WTC11 (cell line): ENCODE measurements around the gene MCUR1. TPM values are rescaled to one million over a fixed set of nuclear protein-coding genes. Genes with fewer than 3 reads are reported as not detected.
"Not testable (repeated sequence)": the region's sequence is repeated elsewhere in the genome, so short reads cannot be mapped to it uniquely, and the experiment has no call there.

Source experiments
- ATAC-seq: fragments of 200-7000 bp; cut with Tn5 transposase; 2 replicates; pipeline ENCODE4 v1.10.0; 2021; ENCODE audit warnings: mild to moderate bottlenecking, moderate library complexity
- CTCF ChIA-PET: fragments of 300-600 bp; sonication (Branson Sonifier 250); formaldehyde crosslinking; loops from one replicate; lab custom pipeline; 2021; ENCODE audit warnings: antibody characterized with exemption; lab: Charles Lee
- POLR2A ChIA-PET: fragments of 350-600 bp; sonication (Branson Sonifier 250); formaldehyde crosslinking; loops from one replicate; lab custom pipeline; 2021; ENCODE audit warnings: antibody characterized with exemption; lab: Charles Lee
- DNase-seq: peaks from one replicate; pipeline ENCODE4 v3.0.0; 2021; ENCODE audit warnings: low spot score
- H3K27ac Mint-ChIP-seq: 2 replicates; pipeline ENCODE4 v1.8.0; 2021; ENCODE audit warnings: mixed read lengths
- H3K27me3 Mint-ChIP-seq: 2 replicates; pipeline ENCODE4 v1.8.0; 2021; ENCODE audit warnings: low read depth, mild to moderate bottlenecking, moderate library complexity, mixed read lengths
- H3K36me3 Mint-ChIP-seq: 2 replicates; pipeline ENCODE4 v1.8.0; 2021; ENCODE audit warnings: mixed read lengths
- H3K4me1 Mint-ChIP-seq: 2 replicates; pipeline ENCODE4 v1.8.0; 2022; ENCODE audit warnings: mixed read lengths
- H3K4me3 Mint-ChIP-seq: 2 replicates; pipeline ENCODE4 v1.8.0; 2021; ENCODE audit warnings: mild to moderate bottlenecking, moderate library complexity, mixed read lengths
- H3K9me3 Mint-ChIP-seq: 2 replicates; pipeline ENCODE4 v1.8.0; 2021; ENCODE audit warnings: mixed read lengths
- ERG ChIP-seq: fragments of 250-450 bp; sonication (Bioruptor Pico); IDR thresholded peaks from 2 replicates; pipeline ENCODE4 v1.8.0; 2021; ENCODE audit warnings: mild to moderate bottlenecking
- ETV6 ChIP-seq: sonication (generic); formaldehyde crosslinking; IDR thresholded peaks from 2 replicates; pipeline ENCODE4 v1.8.1; 2022; ENCODE audit warnings: mild to moderate bottlenecking, missing genetic modification reagents
- GRHL2 ChIP-seq: fragments of 250-450 bp; sonication (Bioruptor Pico); IDR thresholded peaks from 2 replicates; pipeline ENCODE4 v1.8.0; 2022; ENCODE audit warnings: mild to moderate bottlenecking, moderate library complexity; ENCODE audit not compliant: insufficient replicate concordance, severe bottlenecking
- MAX ChIP-seq: sonication (generic); formaldehyde crosslinking; IDR thresholded peaks from 2 replicates; pipeline ENCODE4 v1.8.0; 2022; ENCODE audit warnings: mild to moderate bottlenecking, missing genetic modification reagents
- NR2C2 ChIP-seq: sonication (generic); formaldehyde crosslinking; IDR thresholded peaks from 2 replicates; pipeline ENCODE4 v1.8.0; 2022; ENCODE audit warnings: mild to moderate bottlenecking, missing genetic modification reagents
- RELA ChIP-seq: sonication (generic); formaldehyde crosslinking; IDR thresholded peaks from 2 replicates; pipeline ENCODE4 v1.8.1; 2022; ENCODE audit warnings: missing genetic modification reagents, mild to moderate bottlenecking, borderline replicate concordance
- SMAD4 ChIP-seq: sonication (generic); formaldehyde crosslinking; IDR thresholded peaks from 2 replicates; pipeline ENCODE4 v1.8.0; 2022; ENCODE audit warnings: mild to moderate bottlenecking, missing genetic modification reagents
- SP1 ChIP-seq: sonication (generic); formaldehyde crosslinking; conservative IDR thresholded peaks from 2 replicates; pipeline ENCODE4 v1.8.1; 2022; ENCODE audit warnings: missing genetic modification reagents
- TCF7 ChIP-seq: sonication (generic); formaldehyde crosslinking; IDR thresholded peaks from 2 replicates; pipeline ENCODE4 v1.8.0; 2022; ENCODE audit warnings: mild to moderate bottlenecking, low read depth, missing genetic modification reagents, moderate library complexity
- TP53 ChIP-seq: sonication (generic); formaldehyde crosslinking; IDR thresholded peaks from 2 replicates; pipeline ENCODE4 v1.8.1; 2023; ENCODE audit warnings: mild to moderate bottlenecking, missing genetic modification reagents
- USF2 ChIP-seq: sonication (generic); formaldehyde crosslinking; IDR thresholded peaks from 2 replicates; pipeline ENCODE4 v1.8.1; 2023; ENCODE audit warnings: mild to moderate bottlenecking, missing genetic modification reagents, moderate library complexity
- ZNF425 ChIP-seq: fragments of 250-450 bp; sonication (Bioruptor Pico); conservative IDR thresholded peaks from 2 replicates; pipeline ENCODE4 v1.9.0; 2021; ENCODE audit warnings: mild to moderate bottlenecking
- total RNA-seq: library from RNA; stranded (reverse); gene quantifications from 3 replicates; pipeline ENCODE4 v1.2.3, GENCODE V29; 2021
- TF ChIP-seq, protein P1 (sequence below): sonication (generic); formaldehyde crosslinking; IDR thresholded peaks from 2 replicates; pipeline ENCODE4 v1.8.0; 2022; ENCODE audit warnings: mild to moderate bottlenecking, missing genetic modification reagents
- TF ChIP-seq, protein P2 (sequence below): fragments of 250-450 bp; sonication (Bioruptor Pico); IDR thresholded peaks from 2 replicates; pipeline ENCODE4 v1.9.0; 2021; ENCODE audit warnings: mild to moderate bottlenecking
- TF ChIP-seq, protein P3 (sequence below): sonication (generic); formaldehyde crosslinking; IDR thresholded peaks from 2 replicates; pipeline ENCODE4 v1.8.1; 2023; ENCODE audit warnings: mild to moderate bottlenecking, missing genetic modification reagents
- TF ChIP-seq, protein P4 (sequence below): sonication (generic); formaldehyde crosslinking; IDR thresholded peaks from 2 replicates; pipeline ENCODE4 v1.8.0; 2022; ENCODE audit warnings: mild to moderate bottlenecking, missing genetic modification reagents

The MCUR1 gene
- total RNA-seq, 1 experiment from 2014 or later: 28.1 TPM

DNA sequence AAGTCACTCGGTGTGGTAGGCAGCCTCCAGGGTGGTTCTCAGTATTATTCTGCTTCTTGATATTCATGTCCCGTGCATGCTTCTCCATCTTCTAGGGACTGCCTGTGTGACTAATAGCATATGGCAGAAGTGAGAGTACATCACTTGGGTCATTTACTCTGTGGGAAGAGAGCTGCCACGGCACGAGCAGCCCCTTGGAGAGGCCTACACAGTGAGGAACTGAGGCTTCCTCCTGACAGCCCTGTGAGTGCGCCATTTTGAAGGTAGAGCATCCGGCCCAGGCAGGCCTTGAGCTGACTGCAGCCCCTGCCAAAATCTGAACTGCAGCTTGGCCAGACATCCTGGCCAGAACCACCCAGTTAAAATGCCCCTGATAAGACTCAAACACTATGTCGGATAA is 17.3 kb upstream of the MCUR1 start:
- ChIA-PET POLR2A (no interaction called here), CTCF (no interaction called here)
- TF ChIP-seq, protein P1, sequence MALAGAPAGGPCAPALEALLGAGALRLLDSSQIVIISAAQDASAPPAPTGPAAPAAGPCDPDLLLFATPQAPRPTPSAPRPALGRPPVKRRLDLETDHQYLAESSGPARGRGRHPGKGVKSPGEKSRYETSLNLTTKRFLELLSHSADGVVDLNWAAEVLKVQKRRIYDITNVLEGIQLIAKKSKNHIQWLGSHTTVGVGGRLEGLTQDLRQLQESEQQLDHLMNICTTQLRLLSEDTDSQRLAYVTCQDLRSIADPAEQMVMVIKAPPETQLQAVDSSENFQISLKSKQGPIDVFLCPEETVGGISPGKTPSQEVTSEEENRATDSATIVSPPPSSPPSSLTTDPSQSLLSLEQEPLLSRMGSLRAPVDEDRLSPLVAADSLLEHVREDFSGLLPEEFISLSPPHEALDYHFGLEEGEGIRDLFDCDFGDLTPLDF: no peak
- TF ChIP-seq NR2C2 (no peak), GRHL2 (CRISPR knock-in tag) (no peak), SMAD4 (CRISPR knock-in tag) (no peak), SP1 (CRISPR knock-in tag) (no peak), ETV6 (CRISPR knock-in tag) (no peak), USF2 (CRISPR knock-in tag) (no peak), RELA (CRISPR knock-in tag) (no peak), TP53 (CRISPR knock-in tag) (no peak), MAX (CRISPR knock-in tag) (no peak), ZNF425 (CRISPR knock-in tag) (no peak)
- TF ChIP-seq, protein P2, sequence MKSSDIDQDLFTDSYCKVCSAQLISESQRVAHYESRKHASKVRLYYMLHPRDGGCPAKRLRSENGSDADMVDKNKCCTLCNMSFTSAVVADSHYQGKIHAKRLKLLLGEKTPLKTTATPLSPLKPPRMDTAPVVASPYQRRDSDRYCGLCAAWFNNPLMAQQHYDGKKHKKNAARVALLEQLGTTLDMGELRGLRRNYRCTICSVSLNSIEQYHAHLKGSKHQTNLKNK (CRISPR knock-in tag): no peak
- TF ChIP-seq, all 79 proteins: peak for 0
- Mint-ChIP-seq H3K27me3 (peaks cover 4% of the 10 kb centered on the region), H3K9me3 (peaks cover 38% of the 10 kb centered on the region), H3K27ac (no peak overlapping the region), H3K4me3 (no peak overlapping the region), H3K36me3 (peaks cover 13% of the 10 kb centered on the region), H3K4me1 (0 out of 2 replicates have a peak, but pooled peaks cover 3% of the 10 kb centered on the region)
- ATAC-seq: no peak
- no peak for DNase-seq

- ChIA-PET CTCF (no interaction called here), POLR2A (no interaction called here)
- no peak overlapping the region for H3K4me3 Mint-ChIP-seq
- peaks cover 13% of the 10 kb centered on the region for H3K36me3 Mint-ChIP-seq
- H3K9me3 Mint-ChIP-seq: peaks cover 38% of the 10 kb centered on the region
- peaks cover 4% of the 10 kb centered on the region for H3K27me3 Mint-ChIP-seq
- no peak overlapping the region for H3K27ac Mint-ChIP-seq
- DNase-seq: no peak
- no peak for ATAC-seq
- TF ChIP-seq SP1 (CRISPR knock-in tag): no peak
- TF ChIP-seq NR2C2: no peak
- no peak for TF ChIP-seq TCF7 (CRISPR knock-in tag)
- TF ChIP-seq, protein P3, sequence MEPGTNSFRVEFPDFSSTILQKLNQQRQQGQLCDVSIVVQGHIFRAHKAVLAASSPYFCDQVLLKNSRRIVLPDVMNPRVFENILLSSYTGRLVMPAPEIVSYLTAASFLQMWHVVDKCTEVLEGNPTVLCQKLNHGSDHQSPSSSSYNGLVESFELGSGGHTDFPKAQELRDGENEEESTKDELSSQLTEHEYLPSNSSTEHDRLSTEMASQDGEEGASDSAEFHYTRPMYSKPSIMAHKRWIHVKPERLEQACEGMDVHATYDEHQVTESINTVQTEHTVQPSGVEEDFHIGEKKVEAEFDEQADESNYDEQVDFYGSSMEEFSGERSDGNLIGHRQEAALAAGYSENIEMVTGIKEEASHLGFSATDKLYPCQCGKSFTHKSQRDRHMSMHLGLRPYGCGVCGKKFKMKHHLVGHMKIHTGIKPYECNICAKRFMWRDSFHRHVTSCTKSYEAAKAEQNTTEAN (CRISPR knock-in tag): no peak
- TF ChIP-seq, protein P1: no peak
- TF ChIP-seq, protein P4, sequence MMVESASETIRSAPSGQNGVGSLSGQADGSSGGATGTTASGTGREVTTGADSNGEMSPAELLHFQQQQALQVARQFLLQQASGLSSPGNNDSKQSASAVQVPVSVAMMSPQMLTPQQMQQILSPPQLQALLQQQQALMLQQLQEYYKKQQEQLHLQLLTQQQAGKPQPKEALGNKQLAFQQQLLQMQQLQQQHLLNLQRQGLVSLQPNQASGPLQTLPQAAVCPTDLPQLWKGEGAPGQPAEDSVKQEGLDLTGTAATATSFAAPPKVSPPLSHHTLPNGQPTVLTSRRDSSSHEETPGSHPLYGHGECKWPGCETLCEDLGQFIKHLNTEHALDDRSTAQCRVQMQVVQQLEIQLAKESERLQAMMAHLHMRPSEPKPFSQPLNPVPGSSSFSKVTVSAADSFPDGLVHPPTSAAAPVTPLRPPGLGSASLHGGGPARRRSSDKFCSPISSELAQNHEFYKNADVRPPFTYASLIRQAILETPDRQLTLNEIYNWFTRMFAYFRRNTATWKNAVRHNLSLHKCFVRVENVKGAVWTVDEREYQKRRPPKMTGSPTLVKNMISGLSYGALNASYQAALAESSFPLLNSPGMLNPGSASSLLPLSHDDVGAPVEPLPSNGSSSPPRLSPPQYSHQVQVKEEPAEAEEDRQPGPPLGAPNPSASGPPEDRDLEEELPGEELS: no peak
- TF ChIP-seq ERG (CRISPR knock-in tag): no peak
- 0 out of 2 replicates have a peak, but pooled peaks cover 3% of the 10 kb centered on the region for H3K4me1 Mint-ChIP-seq
These were observed 16.4 kb upstream of the MCUR1 start for GRCh38 chr6:13830803-13831202.

DNA sequence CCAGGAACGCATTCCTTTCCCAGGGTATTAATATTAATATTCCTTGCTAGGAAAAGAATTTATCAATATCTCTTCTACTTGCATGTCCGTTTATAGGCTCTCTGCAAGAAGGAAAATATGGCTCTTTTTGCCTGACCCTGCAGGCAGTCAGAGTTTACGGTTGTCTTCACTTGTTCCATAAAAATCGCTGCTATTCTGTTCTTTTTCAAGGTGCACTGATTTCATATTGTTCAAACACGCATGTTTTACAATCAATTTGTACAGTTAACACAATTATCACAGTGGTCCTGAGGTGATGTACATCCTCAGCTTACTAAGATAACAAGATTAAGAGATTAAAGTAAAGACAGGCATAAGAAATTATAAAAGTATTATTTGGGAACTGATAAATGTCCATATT is 15.1 kb upstream of the MCUR1 start:
- H3K27ac Mint-ChIP-seq, H3K4me1 Mint-ChIP-seq, H3K27me3 Mint-ChIP-seq, H3K4me3 Mint-ChIP-seq, ATAC-seq, CTCF ChIA-PET, DNase-seq, POLR2A ChIA-PET: not testable (repeated sequence)
- Mint-ChIP-seq H3K9me3 (peaks cover 38% of the 10 kb centered on the region), H3K36me3 (peaks cover 13% of the 10 kb centered on the region)

- CTCF ChIA-PET: interaction anchor here (0.6 kb wide), 1 partner anchor 34 kb away, joined by 3 read pairs; no protein-coding TSS in a partner anchor
- H3K4me1 Mint-ChIP-seq, H3K27ac Mint-ChIP-seq, ATAC-seq, POLR2A ChIA-PET, DNase-seq, H3K27me3 Mint-ChIP-seq, H3K4me3 Mint-ChIP-seq: not testable (repeated sequence)
- Mint-ChIP-seq H3K36me3 (peaks cover 13% of the 10 kb centered on the region), H3K9me3 (peaks cover 34% of the 10 kb centered on the region)
These were observed 14.4 kb upstream of the MCUR1 start for GRCh38 chr6:13828656-13829301.
